Keratinocyte (primary cell): Measurements from ENCODE around the gene SEZ6L2. TPM values are rescaled to one million over a fixed set of nuclear protein-coding genes. Genes with fewer than 3 reads are reported as not detected.

Source experiments
- DNase-seq: peaks from one replicate; pipeline ENCODE4 v3.0.0-alpha.2; 2011; ENCODE audit warnings: low read depth, missing footprints, low spot score
- FAIRE-seq: peaks from 2 replicates; lab custom pipeline; 2011; peaks lifted over from hg19 to GRCh38; lab: Jason Lieb, UNC
- H2AFZ ChIP-seq: 2 replicates; pipeline ENCODE4 v1.6.0; 2012; ENCODE audit warnings: low read length, control low read depth, inconsistent platforms; ENCODE audit not compliant: control insufficient read depth
- H3K27ac ChIP-seq: 2 replicates; pipeline ENCODE4 v1.5.1; 2011; ENCODE audit warnings: low read length; ENCODE audit not compliant: control insufficient read depth, insufficient read depth
- H3K27me3 ChIP-seq: 3 replicates; pipeline ENCODE4 v1.6.0; 2011; ENCODE audit warnings: low read length; ENCODE audit not compliant: control insufficient read depth, insufficient read depth; ENCODE audit errors: extremely low read depth
- H3K36me3 ChIP-seq, 2 experiments: 2 replicates in 1 of 2; 3 replicates in 1 of 2; pipeline ENCODE4 v1.5.1; 2011; ENCODE audit warnings: low read length in 2 of 2, mild to moderate bottlenecking in 1 of 2; ENCODE audit not compliant: control insufficient read depth in 2 of 2, insufficient read depth in 2 of 2; ENCODE audit errors: extremely low read depth in 1 of 2
- H3K4me1 ChIP-seq: 3 replicates; pipeline ENCODE4 v1.5.1; 2011; ENCODE audit warnings: low read length; ENCODE audit not compliant: control insufficient read depth, insufficient read depth; ENCODE audit errors: extremely low read depth
- H3K4me2 ChIP-seq: 3 replicates; pipeline ENCODE4 v1.6.0; 2011; ENCODE audit warnings: low read depth, low read length; ENCODE audit not compliant: control insufficient read depth, insufficient read depth; ENCODE audit errors: extremely low read depth
- H3K4me3 ChIP-seq, 3 experiments: fragments of 200-600 bp in 1 of 3; sonication (generic) in 1 of 3; 2 replicates in 2 of 3; 3 replicates in 1 of 3; pipeline ENCODE4 v1.5.1; 2011 to 2016; ENCODE audit warnings: low read length in 3 of 3, mild to moderate bottlenecking in 3 of 3, control low read depth in 2 of 3, inconsistent platforms in 1 of 3, low read depth in 1 of 3, mixed read lengths in 1 of 3, mixed run types in 1 of 3, moderate library complexity in 1 of 3; ENCODE audit not compliant: control insufficient read depth in 2 of 3, insufficient read depth in 2 of 3; ENCODE audit errors: extremely low read depth in 1 of 3
- H3K79me2 ChIP-seq: 2 replicates; pipeline ENCODE4 v1.6.0; 2012; ENCODE audit warnings: low read length; ENCODE audit not compliant: control insufficient read depth, insufficient read depth
- H3K9ac ChIP-seq: 3 replicates; pipeline ENCODE4 v1.6.0; 2011; ENCODE audit warnings: low read length; ENCODE audit not compliant: control insufficient read depth, insufficient read depth; ENCODE audit errors: extremely low read depth
- H3K9me1 ChIP-seq: 3 replicates; pipeline ENCODE4 v1.6.0; 2011; ENCODE audit warnings: low read length; ENCODE audit not compliant: control insufficient read depth, insufficient read depth; ENCODE audit errors: extremely low read depth
- H3K9me3 ChIP-seq: 2 replicates; pipeline ENCODE4 v1.5.1; 2012; ENCODE audit warnings: low read depth, low read length; ENCODE audit not compliant: control insufficient read depth
- H4K20me1 ChIP-seq: 3 replicates; pipeline ENCODE4 v1.6.0; 2011; ENCODE audit warnings: low read length; ENCODE audit not compliant: control insufficient read depth, insufficient read depth; ENCODE audit errors: extremely low read depth
- EZH2 ChIP-seq: IDR thresholded peaks from one replicate; pipeline ENCODE4 v1.6.1; 2012; ENCODE audit warnings: inconsistent platforms, mild to moderate bottlenecking, low read length, moderate library complexity
- dilution Hi-C: fragments of 300-500 bp; cut with MboI; formaldehyde crosslinking; loops from one replicate; pipeline ENCODE4 v1.7.0; 2020; ENCODE audit warnings: low sequenced_read_pairs; ENCODE audit not compliant: extremely low pct_ligation_motif_present
- polyA plus RNA-seq, 5 experiments: library from polyadenylated mRNA; depleted of rRNA in 3 of 5; stranded (reverse) in 3 of 5; stranded (forward) in 1 of 5; unstranded in 1 of 5; fragments of >200 nt; gene quantifications; 1 replicate in 1 of 5; 2 replicates in 3 of 5; 3 replicates in 1 of 5; pipeline versions ENCODE4 v1.2.1 to v1.2.3, GENCODE V29; 2011 to 2012; ENCODE audit warnings: missing spikeins in 2 of 5, low read depth in 1 of 5, low replicate concordance in 1 of 5
- TF ChIP-seq, protein P1 (sequence below), 3 experiments: IDR thresholded peaks in 1 of 3; conservative IDR thresholded peaks in 1 of 3; optimal IDR thresholded peaks in 1 of 3; 2 replicates in 2 of 3; 3 replicates in 1 of 3; pipeline versions ENCODE3 to v1.5.1; 2011; ENCODE audit warnings: low read length in 3 of 3, mild to moderate bottlenecking in 3 of 3, moderate library complexity in 2 of 3, control low read depth in 1 of 3, inconsistent platforms in 1 of 3; ENCODE audit not compliant: insufficient read depth in 2 of 3; ENCODE audit errors: extremely low read depth in 1 of 3

The SEZ6L2 gene
- polyA plus RNA-seq, 1 donor (not counting 4 experiments of a cell fraction or from before 2014, with no cell fraction given) = 0.68 TPM

DNA sequence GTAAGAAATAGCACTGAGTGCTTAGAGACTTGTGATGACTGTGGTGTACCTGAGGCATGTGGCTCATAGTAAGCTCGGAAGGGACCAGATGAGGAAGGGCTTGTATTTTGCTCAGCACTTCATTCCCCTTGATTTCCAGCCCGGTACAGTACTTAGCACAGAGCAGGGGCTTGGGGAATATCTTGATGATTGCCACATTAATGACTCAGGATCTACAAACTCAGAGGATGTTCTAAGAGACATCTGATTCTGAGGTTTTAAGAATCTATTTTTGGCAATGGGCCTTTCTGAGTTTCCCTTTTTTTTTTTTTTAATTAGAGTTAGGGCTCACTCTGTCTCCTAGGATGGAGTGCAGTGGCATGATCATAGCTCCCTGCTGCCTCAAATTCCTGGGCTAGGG, 10.0 kb upstream of the SEZ6L2 start:
- no peaks in the 10 kb centered on the region for H4K20me1 ChIP-seq
- dilution Hi-C loops = no loop called here
- no peaks in the 10 kb centered on the region for H3K4me1 ChIP-seq
- H3K27me3 ChIP-seq = no peaks in the 10 kb centered on the region
- H2AFZ ChIP-seq = no peak overlapping the region
- no peak overlapping the region for H3K9ac ChIP-seq
- no peak overlapping the region for H3K4me2 ChIP-seq
- DNase-seq = no peak
- FAIRE-seq = no peak
- H3K36me3 ChIP-seq = peaks cover 0 to 5% of the 10 kb centered on the region in 2 experiments
- H3K79me2 ChIP-seq = no peaks in the 10 kb centered on the region
- no peaks in the 10 kb centered on the region for H3K9me1 ChIP-seq
- H3K4me3 ChIP-seq = no peak overlapping the region
- H3K9me3 ChIP-seq = no peaks in the 10 kb centered on the region
- no peak overlapping the region for H3K27ac ChIP-seq
- TF ChIP-seq, protein P1, sequence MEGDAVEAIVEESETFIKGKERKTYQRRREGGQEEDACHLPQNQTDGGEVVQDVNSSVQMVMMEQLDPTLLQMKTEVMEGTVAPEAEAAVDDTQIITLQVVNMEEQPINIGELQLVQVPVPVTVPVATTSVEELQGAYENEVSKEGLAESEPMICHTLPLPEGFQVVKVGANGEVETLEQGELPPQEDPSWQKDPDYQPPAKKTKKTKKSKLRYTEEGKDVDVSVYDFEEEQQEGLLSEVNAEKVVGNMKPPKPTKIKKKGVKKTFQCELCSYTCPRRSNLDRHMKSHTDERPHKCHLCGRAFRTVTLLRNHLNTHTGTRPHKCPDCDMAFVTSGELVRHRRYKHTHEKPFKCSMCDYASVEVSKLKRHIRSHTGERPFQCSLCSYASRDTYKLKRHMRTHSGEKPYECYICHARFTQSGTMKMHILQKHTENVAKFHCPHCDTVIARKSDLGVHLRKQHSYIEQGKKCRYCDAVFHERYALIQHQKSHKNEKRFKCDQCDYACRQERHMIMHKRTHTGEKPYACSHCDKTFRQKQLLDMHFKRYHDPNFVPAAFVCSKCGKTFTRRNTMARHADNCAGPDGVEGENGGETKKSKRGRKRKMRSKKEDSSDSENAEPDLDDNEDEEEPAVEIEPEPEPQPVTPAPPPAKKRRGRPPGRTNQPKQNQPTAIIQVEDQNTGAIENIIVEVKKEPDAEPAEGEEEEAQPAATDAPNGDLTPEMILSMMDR (optimal IDR thresholded peaks at IDR 0.05 in 1 of 3, IDR thresholded peaks at IDR 0.05 in 1 of 3, conservative IDR thresholded peaks at IDR 0.05 in 1 of 3; ENCODE audit: extremely low read depth in 1 of 3, insufficient read depth in 2 of 3, low read length in 3 of 3) = no peak
- no peak for TF ChIP-seq EZH2

- Histone ChIP-seq H3K4me3 (no peak overlapping the region), H3K9ac (no peak overlapping the region), H4K20me1 (no peaks in the 10 kb centered on the region), H3K27me3 (no peaks in the 10 kb centered on the region), H3K9me1 (no peaks in the 10 kb centered on the region), H3K27ac (no peak overlapping the region), H3K79me2 (no peaks in the 10 kb centered on the region), H3K36me3 (peaks cover 0 to 5% of the 10 kb centered on the region in 2 experiments), H3K9me3 (no peaks in the 10 kb centered on the region), H2AFZ (no peak overlapping the region), H3K4me1 (no peaks in the 10 kb centered on the region), H3K4me2 (no peak overlapping the region)
- dilution Hi-C loops = no loop called here
- DNase-seq (no peak), FAIRE-seq (no peak)
- no peak for TF ChIP-seq EZH2
- TF ChIP-seq, protein P1 (optimal IDR thresholded peaks at IDR 0.05 in 1 of 3, IDR thresholded peaks at IDR 0.05 in 1 of 3, conservative IDR thresholded peaks at IDR 0.05 in 1 of 3; ENCODE audit: extremely low read depth in 1 of 3, insufficient read depth in 2 of 3, low read length in 3 of 3) = no peak
Measured at GRCh38 chr16:29908719-29909220, 9.4 kb upstream of the SEZ6L2 start.
